GM12892 (cell line): ENCODE results near the gene NUPR2. TPM values are rescaled to one million over a fixed set of nuclear protein-coding genes. Genes with fewer than 3 reads are reported as not detected.
A peak's percentile ranks its signal among the peaks of the same experiment; 100 is the strongest.
"Not testable (repeated sequence)": the region's sequence is repeated elsewhere in the genome, so short reads cannot be mapped to it uniquely, and the experiment has no call there.

Experiments
- DNase-seq: peaks from one replicate; pipeline ENCODE4 v3.0.0; 2011; ENCODE audit not compliant: insufficient read length
- FAIRE-seq: peaks from 2 replicates; lab custom pipeline; 2011; peaks lifted over from hg19 to GRCh38; lab: Jason Lieb, UNC
- POLR2A ChIP-seq: IDR thresholded peaks from 2 replicates; pipeline ENCODE4 v1.6.1; 2011; ENCODE audit warnings: low read depth, low read length, control low read depth
- POLR2AphosphoS5 ChIP-seq: IDR thresholded peaks from 2 replicates; pipeline ENCODE4 v1.6.1; 2011; ENCODE audit warnings: low read depth, low read length, control low read depth
- TAF1 ChIP-seq: IDR thresholded peaks from 2 replicates; pipeline ENCODE4 v1.6.1; 2011; ENCODE audit warnings: low read depth, mild to moderate bottlenecking, control low read depth, low read length, borderline replicate concordance
- polyA plus RNA-seq: library from polyadenylated mRNA; unstranded; fragments of >200 nt; gene quantifications from one replicate; pipeline ENCODE4 v1.2.1, GENCODE V29; 2012; ENCODE audit warnings: missing spikeins, inconsistent platforms; ENCODE audit not compliant: missing spikeins

NUPR2 gene
- not detected for polyA plus RNA-seq

GRCh38 chr7:56115852-56116538 lies at the start of gene NUPR2:
Gene NUPR2 (minus strand): TSS chr7:56116417. CDS start chr7:56116314, 103 bp downstream.
- DNase-seq: no peak
- no peak for FAIRE-seq
- TF ChIP-seq POLR2AphosphoS5 (no peak), POLR2A (no peak), TAF1 (no peak)

GRCh38 chr7:56157238-56157790 lies 41.1 kb upstream of the NUPR2 start:
- FAIRE-seq (no peak), DNase-seq (no peak)
- TF ChIP-seq POLR2AphosphoS5 (no peak), TAF1 (no peak), POLR2A (no peak)

GRCh38 chr7:56131062-56131461 lies 14.8 kb upstream of the NUPR2 start:
- FAIRE-seq, DNase-seq: not testable (repeated sequence)

GRCh38 chr7:56127241-56127975 lies 11.2 kb upstream of the NUPR2 start:
- FAIRE-seq (no peak), DNase-seq (no peak)
- no peak for TF ChIP-seq POLR2A
- no peak for TF ChIP-seq TAF1
- no peak for TF ChIP-seq POLR2AphosphoS5

- FAIRE-seq (no peak), DNase-seq (no peak)
- no peak for TF ChIP-seq TAF1
- TF ChIP-seq POLR2AphosphoS5: no peak
- TF ChIP-seq POLR2A: no peak
These were observed 9.6 kb upstream of the NUPR2 start for GRCh38 chr7:56125831-56126230.

GRCh38 chr7:56124981-56125380 lies 8.8 kb upstream of the NUPR2 start:
- DNase-seq (no peak), FAIRE-seq (no peak)
- TF ChIP-seq TAF1 (no peak), POLR2A (no peak), POLR2AphosphoS5 (no peak)

GRCh38 chr7:56121440-56121839 lies 5.2 kb upstream of the NUPR2 start:
- DNase-seq (no peak), FAIRE-seq (no peak)
- TF ChIP-seq TAF1 (no peak), POLR2A (no peak), POLR2AphosphoS5 (no peak)

GRCh38 chr7:56112244-56112643 lies 4.0 kb downstream of the NUPR2 start:
- DNase-seq, FAIRE-seq: not testable (repeated sequence)

- FAIRE-seq (no peak), DNase-seq (no peak)
- TF ChIP-seq POLR2AphosphoS5 (no peak), TAF1 (no peak), POLR2A (no peak)
These were observed 5.6 kb downstream of the NUPR2 start for GRCh38 chr7:56110611-56111010.

GRCh38 chr7:56107954-56108258 lies 8.3 kb downstream of the NUPR2 start:
- TF ChIP-seq POLR2A (no peak), TAF1 (no peak), POLR2AphosphoS5 (no peak)
- FAIRE-seq: no peak
- DNase-seq: no peak

- DNase-seq (peak; percentile 90), FAIRE-seq (peak; percentile 92)
- TF ChIP-seq POLR2AphosphoS5 (peak; percentile 90), TAF1 (peak; percentile 90), POLR2A (peak; percentile 90)
These were observed 9.8 kb downstream of the NUPR2 start, which contains the start of gene CHCHD2 for GRCh38 chr7:56106108-56107073. Gene CHCHD2 (minus strand): TSS chr7:56106476. CDS start chr7:56106413, 63 bp downstream.
